ENCODE data around the gene PCDHGB4.

The PCDHGB4 gene

GRCh38 chr5:141355641-141356040 lies 31.9 kb upstream of the PCDHGB4 start:
- no peak overlapping the region for H3K4me3 ChIP-seq (ENCODE audit: low read depth in 1 of 2, low read length in 2 of 2)
- ATAC-seq (ENCODE audit: insufficient read depth, low read depth) (no peak), DNase-seq (no peak)
- no peak for TF ChIP-seq CTCF (IDR thresholded peaks at IDR 0.05; ENCODE audit: borderline replicate concordance, extremely low read depth, low read length, poor library complexity, severe bottlenecking)
- no peak for TF ChIP-seq EZH2 (IDR thresholded peaks at IDR 0.05; ENCODE audit: borderline replicate concordance, low read depth, low read length, severe bottlenecking)
- no peaks in the 10 kb centered on the region for H3K27me3 ChIP-seq (ENCODE audit: insufficient read depth, low read length, poor library complexity)
- H3K4me2 ChIP-seq (ENCODE audit: insufficient read depth, low read length) = no peak overlapping the region
- H4K20me1 ChIP-seq (ENCODE audit: insufficient read depth, low read length) = no peaks in the 10 kb centered on the region
- no peaks in the 10 kb centered on the region for H3K79me2 ChIP-seq (ENCODE audit: insufficient read depth, low read length)
- no peak overlapping the region for H2AFZ ChIP-seq (ENCODE audit: low read depth, low read length)
- H3K4me1 ChIP-seq (ENCODE audit: insufficient read depth, low read length) = peaks cover 3% of the 10 kb centered on the region; the same call in 1 of the 2 replicates
- H3K9me3 ChIP-seq (ENCODE audit: insufficient read depth, low read length, severe bottlenecking) = no peaks in the 10 kb centered on the region
- H3K27ac ChIP-seq (ENCODE audit: low read length) = no peak overlapping the region
- no peak overlapping the region for H3K9ac ChIP-seq (ENCODE audit: low read depth, low read length)
- no peaks in the 10 kb centered on the region for H3K36me3 ChIP-seq (ENCODE audit: insufficient read depth, low read length)

- no peaks in the 10 kb centered on the region for H3K27me3 ChIP-seq (ENCODE audit: insufficient read depth, low read length, poor library complexity)
- H3K4me3 ChIP-seq (ENCODE audit: low read depth in 1 of 2, low read length in 2 of 2) = no peak overlapping the region
- TF ChIP-seq CTCF (IDR thresholded peaks at IDR 0.05; ENCODE audit: borderline replicate concordance, extremely low read depth, low read length, poor library complexity, severe bottlenecking) (no peak), EZH2 (IDR thresholded peaks at IDR 0.05; ENCODE audit: borderline replicate concordance, low read depth, low read length, severe bottlenecking) (no peak)
- H4K20me1 ChIP-seq (ENCODE audit: insufficient read depth, low read length) = no peaks in the 10 kb centered on the region
- DNase-seq = no peak
- H3K9me3 ChIP-seq (ENCODE audit: insufficient read depth, low read length, severe bottlenecking) = no peaks in the 10 kb centered on the region
- H3K4me1 ChIP-seq (ENCODE audit: insufficient read depth, low read length) = peaks cover 3% of the 10 kb centered on the region; the same call in 1 of the 2 replicates
- no peaks in the 10 kb centered on the region for H3K79me2 ChIP-seq (ENCODE audit: insufficient read depth, low read length)
- no peak overlapping the region for H3K4me2 ChIP-seq (ENCODE audit: insufficient read depth, low read length)
- no peak for ATAC-seq (ENCODE audit: insufficient read depth, low read depth)
- H3K36me3 ChIP-seq (ENCODE audit: insufficient read depth, low read length) = no peaks in the 10 kb centered on the region
- no peak overlapping the region for H3K27ac ChIP-seq (ENCODE audit: low read length)
- no peak overlapping the region for H2AFZ ChIP-seq (ENCODE audit: low read depth, low read length)
- no peak overlapping the region for H3K9ac ChIP-seq (ENCODE audit: low read depth, low read length)
Measured at GRCh38 chr5:141356133-141356532, 31.4 kb upstream of the PCDHGB4 start.

GRCh38 chr5:141356950-141357349 lies 30.5 kb upstream of the PCDHGB4 start:
- Histone ChIP-seq H3K27me3 (ENCODE audit: insufficient read depth, low read length, poor library complexity) (no peaks in the 10 kb centered on the region), H3K79me2 (ENCODE audit: insufficient read depth, low read length) (no peaks in the 10 kb centered on the region), H3K36me3 (ENCODE audit: insufficient read depth, low read length) (no peaks in the 10 kb centered on the region), H2AFZ (ENCODE audit: low read depth, low read length) (no peak overlapping the region), H3K4me3 (ENCODE audit: low read depth in 1 of 2, low read length in 2 of 2) (no peak overlapping the region), H3K9me3 (ENCODE audit: insufficient read depth, low read length, severe bottlenecking) (no peaks in the 10 kb centered on the region), H3K27ac (ENCODE audit: low read length) (no peak overlapping the region), H4K20me1 (ENCODE audit: insufficient read depth, low read length) (no peaks in the 10 kb centered on the region), H3K9ac (ENCODE audit: low read depth, low read length) (no peak overlapping the region), H3K4me1 (ENCODE audit: insufficient read depth, low read length) (peaks cover 3% of the 10 kb centered on the region; the same call in 1 of the 2 replicates), H3K4me2 (ENCODE audit: insufficient read depth, low read length) (no peak overlapping the region)
- TF ChIP-seq CTCF (IDR thresholded peaks at IDR 0.05; ENCODE audit: borderline replicate concordance, extremely low read depth, low read length, poor library complexity, severe bottlenecking) (no peak), EZH2 (IDR thresholded peaks at IDR 0.05; ENCODE audit: borderline replicate concordance, low read depth, low read length, severe bottlenecking) (no peak)
- DNase-seq (no peak), ATAC-seq (ENCODE audit: insufficient read depth, low read depth) (no peak)

All from DND-41 (cell line).